HUES64 (cell line): Measurements from ENCODE around the gene GGA1.

Experiments used
- H3K27ac ChIP-seq: 2 replicates; pipeline ENCODE4 v1.7.0; 2013; ENCODE audit warnings: low read depth, low read length, inconsistent platforms
- H3K27me3 ChIP-seq: 2 replicates; pipeline ENCODE4 v1.6.1; 2013; ENCODE audit warnings: mild to moderate bottlenecking, low read length; ENCODE audit not compliant: insufficient read depth
- H3K36me3 ChIP-seq: 2 replicates; pipeline ENCODE4 v1.6.1; 2013; ENCODE audit warnings: mild to moderate bottlenecking, low read length; ENCODE audit not compliant: insufficient read depth
- H3K4me1 ChIP-seq: 2 replicates; pipeline ENCODE4 v1.6.1; 2013; ENCODE audit warnings: mild to moderate bottlenecking, low read length, moderate library complexity; ENCODE audit not compliant: insufficient read depth
- H3K4me3 ChIP-seq: 2 replicates; pipeline ENCODE4 v1.5.1; 2013; ENCODE audit warnings: mild to moderate bottlenecking, low read length, moderate library complexity
- H3K9ac ChIP-seq: 2 replicates; pipeline ENCODE4 v1.6.1; 2013; ENCODE audit warnings: mild to moderate bottlenecking, low read depth, low read length
- H3K9me3 ChIP-seq: 2 replicates; pipeline ENCODE4 v1.6.1; 2013; ENCODE audit warnings: low read depth, low read length; ENCODE audit not compliant: insufficient read depth
- WGBS: fragments of 150-250, 120-280 bp; methylation state at CpG from one replicate; pipeline ENCODE4 v1.1.7; 2013; ENCODE audit warnings: missing lambda C conversion rate; 5-methylcytosine and 5-hydroxymethylcytosine counted together

GGA1 gene

DNA sequence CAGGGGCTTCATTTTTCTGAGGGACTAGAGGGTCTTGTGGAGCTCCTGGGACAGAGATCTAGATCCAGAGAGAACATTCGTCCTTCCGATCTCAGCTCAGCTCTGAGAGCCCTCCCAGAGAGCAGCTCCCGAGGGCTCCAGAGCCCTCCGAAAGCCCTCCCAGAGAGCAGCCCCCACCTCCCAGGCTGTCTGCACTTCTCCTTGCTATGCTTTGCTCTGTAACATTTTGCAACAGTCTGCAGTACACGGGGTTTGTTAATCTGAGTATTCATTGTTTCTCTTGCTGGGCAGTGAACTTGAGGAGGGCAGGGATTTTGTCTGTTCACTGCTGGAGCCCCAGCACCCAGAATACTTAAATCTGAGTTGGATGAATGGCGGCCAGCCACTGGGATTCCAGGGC lies 2.6 kb downstream of the GGA1 start:
- no peak overlapping the region for H3K27ac ChIP-seq
- no peaks in the 10 kb centered on the region for H3K27me3 ChIP-seq
- peaks cover 14% of the 10 kb centered on the region for H3K36me3 ChIP-seq
- H3K9me3 ChIP-seq: no peaks in the 10 kb centered on the region
- WGBS: 93% methylated on average over 6 of the region's 6 CpGs
- no peak overlapping the region for H3K9ac ChIP-seq
- H3K4me3 ChIP-seq: no peak overlapping the region
- no peaks in the 10 kb centered on the region for H3K4me1 ChIP-seq

GRCh38 chr22:37616201-37617083 lies 7.8 kb downstream of the GGA1 start:
- Histone ChIP-seq H3K9ac (no peak overlapping the region), H3K27me3 (no peaks in the 10 kb centered on the region), H3K4me3 (no peak overlapping the region), H3K36me3 (peaks cover 59% of the 10 kb centered on the region), H3K4me1 (no peaks in the 10 kb centered on the region), H3K9me3 (no peaks in the 10 kb centered on the region), H3K27ac (no peak overlapping the region)
- 95% methylated on average over 27 of the region's 27 CpGs for WGBS

DNA sequence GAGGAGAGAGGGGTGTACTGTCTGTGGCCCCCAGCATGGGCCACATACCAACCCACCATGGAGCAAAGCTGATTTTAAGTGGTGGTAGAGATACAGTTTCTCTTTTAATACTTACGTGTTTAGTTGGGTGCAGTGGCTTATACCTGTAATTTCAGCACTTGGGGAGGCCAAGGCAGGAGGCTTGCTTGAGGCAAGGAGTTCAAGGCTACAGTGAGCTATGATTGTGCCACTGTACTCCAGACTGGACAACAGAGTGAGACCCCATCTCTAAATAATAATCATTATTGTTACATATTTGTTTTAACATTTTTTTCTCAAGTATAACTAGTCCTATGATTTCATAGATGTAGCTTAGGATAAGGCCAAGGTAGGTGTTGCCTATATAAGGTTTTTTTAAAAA lies 8.8 kb downstream of the GGA1 start:
- peaks cover 64% of the 10 kb centered on the region for H3K36me3 ChIP-seq

GRCh38 chr22:37618072-37618656 lies 9.5 kb downstream of the GGA1 start:
- Histone ChIP-seq H3K4me1 (no peaks in the 10 kb centered on the region), H3K9me3 (no peaks in the 10 kb centered on the region), H3K9ac (no peak overlapping the region), H3K27me3 (no peaks in the 10 kb centered on the region), H3K36me3 (peaks cover 65% of the 10 kb centered on the region), H3K4me3 (no peak overlapping the region), H3K27ac (no peak overlapping the region)
- WGBS: 96% methylated on average over 14 of the region's 14 CpGs

More for the DNA sequence above, 8.8 kb downstream of the GGA1 start:
- WGBS: 100% methylated on average over 1 of the region's 1 CpG
- Histone ChIP-seq H3K4me1 (no peaks in the 10 kb centered on the region), H3K9ac (no peak overlapping the region), H3K4me3 (no peak overlapping the region), H3K27ac (no peak overlapping the region), H3K9me3 (no peaks in the 10 kb centered on the region), H3K27me3 (no peaks in the 10 kb centered on the region)

DNA sequence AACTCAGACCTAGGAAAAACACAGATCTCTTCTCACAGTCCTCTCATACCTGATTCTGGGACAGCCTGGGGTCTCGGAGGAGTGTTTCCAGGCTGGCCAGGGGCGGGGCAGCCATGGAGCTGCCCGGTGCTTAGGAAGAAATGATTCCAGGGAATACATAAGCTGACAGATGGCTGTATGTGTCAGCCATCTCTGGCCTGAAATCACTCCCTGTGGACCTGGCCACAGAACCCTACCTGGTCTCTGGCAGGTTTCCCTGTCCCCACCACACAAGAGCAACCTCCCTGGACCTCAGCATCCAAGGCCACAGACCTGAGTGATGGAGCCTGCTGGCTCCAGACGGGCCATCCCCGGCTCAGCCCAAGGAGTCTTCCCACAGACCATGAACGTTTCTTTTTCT lies 10.0 kb downstream of the GGA1 start:
- H3K4me1 ChIP-seq: 0 out of 2 replicates have a peak, but pooled peaks cover under 1% of the 10 kb centered on the region
- peaks cover 68% of the 10 kb centered on the region for H3K36me3 ChIP-seq
- no peak overlapping the region for H3K4me3 ChIP-seq
- WGBS: 96% methylated on average over 6 of the region's 6 CpGs
- no peaks in the 10 kb centered on the region for H3K9me3 ChIP-seq
- H3K27ac ChIP-seq: no peak overlapping the region
- H3K9ac ChIP-seq: no peak overlapping the region
- H3K27me3 ChIP-seq: no peaks in the 10 kb centered on the region

- Histone ChIP-seq H3K4me3 (no peak overlapping the region), H3K27me3 (no peaks in the 10 kb centered on the region), H3K4me1 (0 out of 2 replicates have a peak, but pooled peaks cover 3% of the 10 kb centered on the region), H3K27ac (no peak overlapping the region), H3K36me3 (peaks cover 67% of the 10 kb centered on the region), H3K9ac (no peak overlapping the region), H3K9me3 (no peaks in the 10 kb centered on the region)
- WGBS: 97% methylated on average over 7 of the region's 7 CpGs
Measured at GRCh38 chr22:37619991-37620390, 11.4 kb downstream of the GGA1 start.

DNA sequence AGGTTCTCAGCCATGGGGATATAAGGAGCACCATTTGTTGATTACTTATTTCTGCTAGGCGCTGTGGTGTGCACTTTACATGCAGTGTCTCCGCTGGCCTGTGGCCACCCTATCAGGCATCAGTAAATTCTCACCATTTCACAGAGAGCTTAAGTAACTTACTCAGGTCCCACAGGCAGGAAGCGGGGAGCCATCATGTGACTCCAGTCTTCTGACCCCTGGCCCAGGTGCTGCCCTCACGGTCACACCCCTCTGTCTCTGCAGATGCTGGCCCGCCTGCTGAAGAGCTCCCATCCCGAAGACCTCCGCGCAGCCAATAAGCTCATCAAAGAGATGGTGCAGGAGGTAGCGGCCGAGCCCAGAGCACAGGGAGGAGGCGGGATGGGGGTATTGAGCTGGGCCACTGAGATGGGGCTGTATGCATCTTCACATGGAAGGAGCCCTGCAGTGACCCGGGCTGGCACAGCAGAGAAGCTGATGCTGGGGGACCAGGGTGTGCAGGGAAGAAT lies 12.8 kb downstream of the GGA1 start:
- H3K4me3 ChIP-seq: no peak overlapping the region
- no peaks in the 10 kb centered on the region for H3K27me3 ChIP-seq
- no peaks in the 10 kb centered on the region for H3K9me3 ChIP-seq
- WGBS: 94% methylated on average over 12 of the region's 12 CpGs
- peaks cover 73% of the 10 kb centered on the region for H3K36me3 ChIP-seq
- 0 out of 2 replicates have a peak, but pooled peaks cover 3% of the 10 kb centered on the region for H3K4me1 ChIP-seq
- H3K9ac ChIP-seq: no peak overlapping the region
- H3K27ac ChIP-seq: no peak overlapping the region

DNA sequence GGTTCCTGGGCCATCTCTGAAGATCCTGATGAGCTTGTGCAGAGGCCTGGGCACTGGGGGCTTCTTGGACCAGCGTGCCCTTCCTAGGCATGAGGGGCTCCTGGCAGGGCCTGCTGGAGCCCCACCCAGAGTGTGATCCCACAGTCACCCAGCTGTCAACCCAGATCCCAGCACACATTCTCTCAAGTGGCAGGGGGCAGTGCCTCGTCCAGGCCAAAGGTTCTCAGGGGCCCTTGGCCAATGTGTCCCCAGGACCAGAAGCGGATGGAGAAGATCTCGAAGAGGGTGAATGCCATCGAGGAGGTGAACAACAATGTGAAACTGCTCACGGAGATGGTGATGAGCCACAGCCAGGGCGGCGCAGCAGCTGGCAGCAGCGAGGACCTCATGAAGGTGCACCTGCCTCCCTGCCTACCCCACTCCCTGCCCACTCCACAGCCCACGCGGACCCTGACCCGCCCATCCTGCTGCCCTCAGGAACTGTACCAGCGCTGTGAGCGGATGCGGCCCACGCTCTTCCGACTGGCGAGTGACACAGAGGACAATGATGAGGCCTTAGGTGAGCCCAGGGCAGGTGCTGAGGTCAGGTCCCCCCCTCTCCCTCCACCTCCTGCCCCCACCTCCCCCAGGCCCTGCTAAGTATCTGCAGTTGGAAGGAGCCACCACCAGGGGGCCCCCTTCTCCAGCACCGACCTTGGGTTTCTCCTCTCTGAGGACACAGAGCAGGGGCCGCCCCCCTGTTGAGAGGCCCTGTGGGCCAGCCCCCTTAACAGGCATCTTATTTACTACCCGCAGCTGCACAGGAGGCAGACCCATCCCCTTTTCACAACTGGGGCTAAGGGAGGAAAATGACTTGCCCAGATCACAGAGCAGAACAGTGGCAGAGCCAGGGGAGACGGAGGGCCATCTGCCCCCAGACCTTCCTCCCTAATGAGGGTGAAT lies 14.7 kb downstream of the GGA1 start:
- no peak overlapping the region for H3K4me3 ChIP-seq
- no peak overlapping the region for H3K27ac ChIP-seq
- no peak overlapping the region for H3K9ac ChIP-seq
- H3K9me3 ChIP-seq: no peaks in the 10 kb centered on the region
- H3K4me1 ChIP-seq: 0 out of 2 replicates have a peak, but pooled peaks cover 3% of the 10 kb centered on the region
- peaks cover 54% of the 10 kb centered on the region for H3K36me3 ChIP-seq
- no peaks in the 10 kb centered on the region for H3K27me3 ChIP-seq
- WGBS: 79% methylated on average over 22 of the region's 22 CpGs

- WGBS: 94% methylated on average over 6 of the region's 6 CpGs
- no peak overlapping the region for H3K27ac ChIP-seq
- peaks cover 55% of the 10 kb centered on the region for H3K36me3 ChIP-seq
- 0 out of 2 replicates have a peak, but pooled peaks cover 3% of the 10 kb centered on the region for H3K4me1 ChIP-seq
- no peaks in the 10 kb centered on the region for H3K27me3 ChIP-seq
- H3K9me3 ChIP-seq: no peaks in the 10 kb centered on the region
- H3K4me3 ChIP-seq: no peak overlapping the region
- H3K9ac ChIP-seq: no peak overlapping the region
Measured at GRCh38 chr22:37624017-37624365, 15.4 kb downstream of the GGA1 start.

GRCh38 chr22:37624876-37625275 lies 16.2 kb downstream of the GGA1 start:
- no peak overlapping the region for H3K9ac ChIP-seq

More at GRCh38 chr22:37624876-37625275, 16.2 kb downstream of the GGA1 start:
- Histone ChIP-seq H3K36me3 (peaks cover 60% of the 10 kb centered on the region), H3K27me3 (no peaks in the 10 kb centered on the region), H3K4me1 (0 out of 2 replicates have a peak, but pooled peaks cover 3% of the 10 kb centered on the region), H3K9me3 (no peaks in the 10 kb centered on the region), H3K4me3 (no peak overlapping the region), H3K27ac (no peak overlapping the region)
- 96% methylated on average over 7 of the region's 7 CpGs for WGBS
